Measurements from ENCODE around the gene ARHGAP9.

GRCh38 chr12:57514720-57515407, 35.2 kb upstream of the ARHGAP9 start:
- TF ChIP-seq CTCF (IDR thresholded peaks at IDR 0.05) (no peak), POLR2A (IDR thresholded peaks at IDR 0.05) (no peak)
